ENCODE data around the gene ZC3H12A.
"Not testable (repeated sequence)": the region's sequence is repeated elsewhere in the genome, so short reads cannot be mapped to it uniquely, and the experiment has no call there.

Gene ZC3H12A

DNA sequence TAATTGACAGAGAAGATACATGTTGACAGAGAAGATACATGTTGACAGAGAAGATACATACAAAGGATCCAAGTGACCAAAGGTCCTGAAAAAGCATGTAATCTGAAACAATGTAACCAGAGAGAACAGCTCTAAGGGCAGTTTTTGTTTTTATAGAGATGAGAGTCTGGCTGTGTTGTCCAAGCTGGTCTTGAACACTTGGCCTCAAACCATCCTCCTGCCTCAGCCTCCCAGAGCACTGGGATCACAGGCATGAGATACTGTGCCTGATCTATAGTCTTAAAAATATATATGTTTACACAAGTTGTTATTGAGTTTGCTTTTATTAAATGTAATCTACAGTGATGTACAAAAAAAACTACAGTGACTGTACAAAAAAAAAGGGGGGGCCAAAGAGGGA lies 27.7 kb downstream of the ZC3H12A start:
- no peak for DNase-seq (ENCODE audit: low read depth in 2 of 2)

DNA sequence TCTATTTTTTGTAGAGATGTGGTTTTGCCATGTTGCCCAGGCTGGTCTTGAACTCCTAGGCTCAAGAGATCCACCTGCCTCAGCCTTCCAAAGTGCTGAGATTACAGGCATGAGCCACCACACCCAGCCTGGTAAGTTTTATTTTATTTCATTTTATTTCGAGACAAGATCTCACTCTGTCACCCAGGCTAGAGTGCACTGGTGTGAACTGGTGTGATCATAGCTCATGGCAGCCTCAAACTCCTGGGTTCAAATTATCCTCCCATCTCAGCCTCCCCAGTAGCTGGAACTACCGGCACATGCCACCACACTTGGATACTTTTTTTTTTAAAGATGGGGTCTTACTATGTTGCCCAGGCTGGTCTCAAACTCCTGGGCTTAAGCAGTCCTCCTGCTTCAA lies 28.4 kb downstream of the ZC3H12A start:
- not testable (repeated sequence) for DNase-seq (ENCODE audit: low read depth in 2 of 2)

DNA sequence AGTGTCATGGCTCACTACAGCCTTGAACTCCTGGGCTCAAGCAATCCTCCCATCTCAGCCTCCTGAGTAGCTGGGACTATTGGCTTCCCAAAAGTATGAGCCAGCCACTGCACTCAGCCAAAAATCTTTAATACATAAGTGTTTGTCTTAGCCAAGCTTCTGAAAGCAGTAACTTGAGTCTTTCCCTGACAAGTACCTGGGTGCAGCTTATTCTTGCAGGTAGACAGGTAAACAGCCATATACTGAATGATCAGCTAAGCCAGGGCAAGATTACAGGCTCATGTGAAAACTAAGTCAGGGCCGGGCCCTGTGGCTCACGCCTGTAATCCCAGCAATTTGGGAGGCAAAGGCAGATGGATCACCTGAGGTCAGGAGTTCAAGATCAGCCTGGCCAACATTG lies 32.4 kb downstream of the ZC3H12A start:
- DNase-seq (ENCODE audit: low read depth in 2 of 2), result no peak

DNA sequence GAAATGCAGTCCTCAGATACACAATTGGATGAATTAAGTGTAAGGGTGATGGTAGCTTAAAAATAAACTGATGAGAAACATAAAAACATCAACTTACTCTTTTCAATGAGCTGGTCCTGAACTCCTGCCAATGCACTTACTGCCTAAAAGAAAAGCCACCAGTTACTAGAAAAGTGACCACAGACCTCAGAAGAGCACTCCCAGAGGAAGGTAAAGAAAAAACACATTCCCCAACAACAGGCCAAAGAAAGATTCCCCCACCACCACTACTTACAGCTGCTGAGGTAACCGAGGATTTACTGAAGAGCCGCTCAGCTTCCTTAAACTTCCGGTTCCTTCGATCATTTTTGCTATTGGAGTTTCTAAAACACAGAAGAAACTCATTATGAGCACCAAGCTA lies 34.8 kb downstream of the ZC3H12A start:
- DNase-seq (ENCODE audit: low read depth in 2 of 2), result no peak

DNA sequence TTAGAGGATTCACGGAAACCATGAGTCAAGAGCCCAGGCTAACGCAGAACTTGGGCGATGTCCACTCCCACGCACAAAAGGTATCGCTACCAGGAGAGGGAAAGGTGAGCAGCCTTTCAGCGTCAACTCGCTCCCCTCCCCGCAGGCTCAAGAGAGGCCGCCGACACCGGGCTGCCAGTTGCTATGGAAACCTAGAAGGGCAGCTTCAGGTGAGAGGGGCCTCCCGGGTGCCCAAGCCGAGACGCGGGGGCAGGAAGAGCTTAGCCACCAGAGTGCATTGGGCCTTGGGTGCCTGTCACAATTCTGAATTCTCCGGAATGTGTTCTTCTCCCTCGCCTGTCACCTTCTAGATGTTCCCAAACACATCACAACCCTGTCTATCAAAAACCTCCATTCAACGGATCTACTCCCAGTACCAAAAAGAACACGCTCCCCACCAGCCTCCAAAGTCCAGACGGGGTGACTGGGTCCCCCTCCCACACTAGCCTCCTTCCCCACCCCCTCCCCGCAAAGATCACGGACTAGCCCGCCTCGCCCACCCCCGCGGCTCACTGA lies 39.5 kb downstream of the ZC3H12A start:
- DNase-seq (ENCODE audit: low read depth in 2 of 2), result peak in 1 of 2 donors; percentile 8

DNA sequence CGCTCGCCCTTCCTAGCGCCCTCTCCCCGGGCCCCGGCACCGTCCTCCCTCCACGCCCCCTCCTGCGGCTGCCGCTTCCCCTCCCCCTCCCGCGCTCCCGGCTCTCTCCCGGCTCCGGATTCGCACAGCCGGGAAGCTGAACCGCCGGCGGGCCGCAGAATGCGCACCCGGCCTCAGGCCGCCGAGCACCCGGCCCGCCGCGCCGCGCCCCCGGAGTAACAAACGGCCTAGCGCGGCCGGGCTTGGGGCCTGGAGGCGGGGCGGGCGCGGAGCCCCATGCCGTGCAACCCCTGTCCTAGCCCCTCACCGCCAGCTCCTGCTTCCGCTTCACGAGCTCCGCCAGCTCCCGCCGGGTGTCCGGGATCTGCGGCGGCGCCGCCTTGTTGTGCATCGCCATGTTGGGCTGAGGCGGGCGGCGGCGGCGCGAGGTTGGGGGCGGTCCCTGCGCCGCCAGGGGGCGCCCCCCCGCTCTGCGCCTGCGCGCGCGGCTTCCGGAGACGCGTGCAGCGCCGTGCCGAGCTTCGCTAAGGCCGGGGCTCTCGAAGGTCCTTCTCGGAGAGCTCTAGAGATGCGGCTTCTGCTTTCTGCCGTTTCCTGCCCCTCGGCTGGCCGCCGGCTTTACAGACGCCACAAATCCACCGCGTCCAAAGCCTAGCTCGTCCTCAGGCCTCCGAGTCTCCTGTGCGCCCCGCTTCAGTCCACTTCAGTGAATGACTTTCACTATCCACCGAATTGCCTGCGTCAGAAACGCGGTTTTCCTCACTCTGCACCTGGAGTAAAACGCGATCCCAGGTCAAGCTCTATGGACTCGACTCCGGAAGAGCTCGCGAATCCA lies 40.2 kb downstream of the ZC3H12A start, which contains the start of gene MEAF6:
Gene MEAF6, minus strand, starts transcription at position 417 of the 835 bp plus-strand sequence. Its CDS starts 20 bp downstream, at position 397.
- DNase-seq (ENCODE audit: low read depth in 2 of 2), result peak; percentile 65 to 68

DNA sequence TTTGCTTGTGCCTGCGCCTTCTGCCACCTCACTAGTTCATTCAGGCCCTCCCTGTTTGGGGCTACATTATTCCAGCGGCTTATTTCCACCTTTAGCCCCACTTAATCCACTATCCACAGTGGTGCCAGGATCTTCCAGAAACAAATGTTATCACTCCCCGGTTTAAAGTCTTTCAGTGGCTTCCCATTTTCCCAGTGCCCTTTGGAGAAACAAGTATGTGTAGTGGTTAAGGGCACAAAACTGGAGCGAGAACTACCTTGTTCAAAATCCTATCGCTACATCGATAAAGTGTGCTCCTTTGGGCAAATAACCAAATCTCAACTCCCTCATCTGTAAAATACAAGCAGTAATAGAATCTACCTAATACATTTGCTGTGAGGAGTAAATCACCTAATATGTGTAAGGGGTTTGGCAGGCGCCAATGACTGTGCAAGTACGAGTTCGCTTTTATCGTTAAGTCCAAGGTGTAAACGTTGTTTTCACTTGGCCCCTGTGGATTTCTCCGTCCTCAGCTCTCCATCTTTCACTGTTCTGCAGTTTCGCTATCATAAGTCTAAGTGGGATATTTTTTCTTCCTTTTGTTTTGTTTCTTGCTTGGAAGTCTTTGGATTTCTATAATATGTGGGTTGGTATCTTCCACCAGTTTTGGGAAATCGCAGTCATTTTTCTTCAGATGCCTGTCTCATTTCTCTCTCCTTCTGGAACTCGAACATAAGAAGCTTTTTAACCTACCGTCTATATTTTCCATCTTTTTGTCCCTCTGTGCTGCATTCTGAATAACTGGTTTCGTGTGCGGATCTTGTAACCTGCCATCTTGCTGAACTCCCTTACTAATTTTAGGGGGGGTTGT lies 41.0 kb downstream of the ZC3H12A start:
- DNase-seq (ENCODE audit: low read depth in 2 of 2), result no peak

DNA sequence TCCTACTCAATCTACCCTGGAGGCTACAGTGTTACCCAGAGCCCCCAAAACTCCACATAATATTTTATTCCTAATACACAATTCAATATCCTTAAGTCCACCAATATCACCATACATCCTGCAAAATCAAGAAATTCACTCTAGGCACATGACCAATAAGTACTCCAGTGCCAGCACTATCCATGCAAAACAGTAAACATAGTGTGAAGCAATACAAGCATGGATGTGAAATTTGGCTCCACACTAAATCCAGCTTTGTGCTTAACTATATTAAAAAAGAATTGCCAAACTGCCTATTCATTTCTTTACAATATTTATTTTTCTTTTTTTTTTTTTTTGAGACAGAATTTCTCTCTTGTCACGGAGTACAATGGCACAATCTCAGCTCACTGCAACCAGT lies 43.2 kb downstream of the ZC3H12A start:
- no peak for DNase-seq (ENCODE audit: low read depth in 2 of 2)

DNA sequence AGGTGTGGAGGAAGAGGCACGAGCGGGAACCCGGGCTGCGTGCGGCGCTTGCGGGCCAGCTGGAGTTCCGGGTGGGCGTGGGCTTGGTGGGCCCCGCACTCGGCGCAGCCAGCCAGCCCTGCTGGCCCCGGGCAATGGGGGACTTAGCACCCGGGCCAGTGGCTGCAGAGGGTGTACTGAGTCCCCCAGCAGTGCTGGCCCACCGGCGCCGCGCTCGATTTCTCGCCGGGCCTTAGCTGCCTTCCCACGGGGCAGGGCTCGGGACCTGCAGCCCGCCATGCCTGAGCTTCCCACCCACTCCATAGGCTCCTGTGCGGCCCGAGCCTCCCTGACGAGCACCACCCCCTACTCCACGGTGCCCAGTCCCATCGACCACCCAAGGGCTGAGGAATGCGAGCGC lies 43.9 kb downstream of the ZC3H12A start:
- not testable (repeated sequence) for DNase-seq (ENCODE audit: low read depth in 2 of 2)

DNA sequence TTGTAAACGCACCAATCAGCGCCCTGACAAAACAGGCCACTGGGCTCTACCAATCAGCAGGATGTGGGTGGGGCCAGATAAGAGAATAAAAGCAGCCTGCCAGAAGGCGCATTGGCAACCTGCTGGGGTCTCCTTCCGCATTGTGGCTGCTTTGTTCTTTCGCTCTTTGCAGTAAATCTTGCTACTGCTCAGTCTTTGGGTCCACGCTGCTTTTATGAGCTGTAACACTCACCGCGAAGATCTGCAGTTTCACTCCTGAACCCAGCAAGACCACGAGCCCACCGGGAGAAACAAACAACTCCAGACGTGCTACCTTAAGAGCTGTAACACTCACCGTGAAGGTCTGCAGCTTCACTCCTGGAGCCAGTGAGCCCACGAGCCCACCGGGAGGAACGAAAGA lies 44.5 kb downstream of the ZC3H12A start:
- DNase-seq (ENCODE audit: low read depth in 2 of 2), result peak in 1 of 2 donors; percentile 22

DNA sequence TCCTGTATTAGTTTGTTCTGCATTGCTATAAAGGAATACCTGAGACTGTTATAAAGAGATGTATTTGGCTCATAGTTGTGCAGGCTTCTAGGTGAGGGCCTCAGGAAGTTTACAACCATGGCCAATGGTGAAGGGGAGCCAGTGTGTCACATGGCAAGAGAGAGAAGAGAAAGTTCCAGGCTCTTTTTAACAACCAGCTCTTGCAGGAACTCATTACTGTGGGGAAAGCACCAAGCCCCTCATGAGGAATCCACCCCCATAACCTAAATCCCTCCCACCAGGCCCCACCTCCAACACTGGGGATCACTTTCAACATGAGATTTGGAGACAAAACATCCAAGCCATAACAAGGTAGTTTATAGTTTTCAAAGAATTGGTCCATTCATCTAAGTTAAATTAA lies 45.2 kb downstream of the ZC3H12A start:
- no peak for DNase-seq (ENCODE audit: low read depth in 2 of 2)

DNA sequence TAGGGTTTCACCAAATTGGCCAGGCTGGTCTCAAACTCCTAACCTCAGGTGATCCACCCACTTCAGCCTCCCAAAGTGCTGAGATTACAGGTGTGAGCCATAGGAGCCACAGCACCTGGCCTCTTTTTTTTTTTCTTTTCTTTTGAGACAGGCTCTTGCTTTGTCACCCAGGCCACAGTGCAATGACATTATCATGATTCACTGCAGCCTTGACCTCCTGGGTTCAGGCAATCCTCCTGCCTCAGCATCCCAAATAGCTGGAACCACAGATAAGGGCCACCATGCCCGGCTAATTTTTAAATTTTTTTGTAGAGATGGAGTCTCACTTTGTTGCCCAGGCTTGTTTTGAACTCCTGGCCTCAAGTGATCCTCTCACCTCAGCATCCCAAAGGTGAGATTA lies 55.5 kb downstream of the ZC3H12A start:
- DNase-seq (ENCODE audit: low read depth in 2 of 2), result not testable (repeated sequence)

DNA sequence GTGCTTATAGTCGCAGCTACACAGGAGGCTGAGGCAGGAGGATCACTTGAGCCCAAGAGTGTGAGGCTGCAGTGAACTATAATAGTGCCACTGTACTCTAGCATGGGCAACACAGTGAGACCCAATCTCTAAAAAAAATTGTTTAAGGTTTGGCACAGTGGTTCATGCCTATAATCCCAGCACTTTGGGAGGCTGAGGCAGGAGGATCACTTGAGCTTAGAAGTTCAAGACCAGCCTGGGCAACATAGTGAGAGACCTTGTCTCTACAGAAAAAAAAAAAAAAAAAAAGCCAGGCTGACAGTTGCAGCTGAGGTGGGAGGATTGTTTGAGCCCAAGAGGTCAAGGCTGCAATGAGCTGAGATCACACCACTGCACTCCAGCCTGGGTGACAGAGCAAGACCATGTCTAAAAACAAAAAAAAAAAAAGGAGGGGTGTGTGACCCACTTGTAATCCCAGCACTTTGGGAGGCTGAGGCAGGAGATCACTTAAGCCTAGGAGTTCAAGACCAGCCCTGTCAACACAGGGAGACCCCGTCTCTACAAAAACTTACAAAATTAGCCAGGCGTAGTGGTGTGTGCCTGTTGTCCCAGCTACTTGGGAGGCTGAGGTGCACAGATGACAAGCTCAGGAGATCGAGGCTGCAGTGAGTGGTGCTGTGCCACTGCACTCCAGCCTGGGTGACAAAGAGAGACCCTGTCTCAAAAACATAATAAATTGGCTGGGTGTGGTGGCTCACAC lies 58.2 kb downstream of the ZC3H12A start:
- DNase-seq (ENCODE audit: low read depth in 2 of 2), result not testable (repeated sequence)

DNA sequence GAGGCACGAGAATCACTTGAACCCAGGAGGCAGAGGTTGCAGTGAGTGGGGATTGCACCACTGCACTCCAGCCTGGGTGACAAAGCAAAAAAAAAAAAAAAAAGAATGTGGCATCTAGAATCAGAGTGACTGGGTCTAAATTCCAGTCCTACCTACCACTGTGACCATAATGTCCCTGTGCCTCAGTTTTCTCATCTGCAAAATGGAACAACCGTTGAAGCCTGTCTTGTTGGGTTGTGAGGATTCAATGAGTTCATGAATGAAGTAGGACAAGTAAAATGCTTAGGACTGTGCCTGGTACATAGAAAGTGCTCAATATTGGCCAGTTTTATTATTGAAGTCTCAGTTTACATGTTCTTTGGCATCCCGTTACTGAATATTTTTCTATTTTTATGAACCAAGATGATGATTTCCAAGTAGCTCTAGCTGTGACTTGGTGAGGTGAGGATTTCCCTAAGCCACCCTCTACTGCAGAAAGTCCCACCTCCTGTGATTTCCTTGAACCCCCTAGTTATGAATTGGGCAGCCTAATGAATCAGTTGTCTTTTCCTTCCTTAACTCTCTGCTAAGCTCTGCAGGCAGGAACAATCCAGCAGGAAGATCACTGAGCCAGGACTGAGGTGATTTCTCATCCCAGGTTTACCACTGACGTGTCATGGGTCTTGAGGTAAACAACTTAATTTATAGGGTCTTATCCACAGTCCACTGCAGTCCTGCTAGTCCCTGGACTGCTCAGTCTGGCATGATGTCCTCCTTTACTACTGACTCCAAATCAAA lies 59.1 kb downstream of the ZC3H12A start:
- no peak for DNase-seq (ENCODE audit: low read depth in 2 of 2)

Measured in stimulated activated CD8-positive, alpha-beta memory T cell treated with anti-CD3 and anti-CD28 coated beads, Interleukin-7, amount 100 ng/mL, for 1 hour (primary cell).